Fibroblast of lung (primary cell): ENCODE results near the gene PGAP3. TPM values are rescaled to one million over a fixed set of nuclear protein-coding genes. Genes with fewer than 3 reads are reported as not detected.

Source experiments
- DNase-seq, 2 donors: peaks; one replicate each; pipeline versions ENCODE4 v3.0.0 to v3.0.0-alpha.2; 2010; ENCODE audit warnings: low read depth in 2 of 2
- H2AFZ ChIP-seq: 2 replicates; pipeline ENCODE4 v1.5.1; 2012; ENCODE audit warnings: low read length, control low read depth, inconsistent platforms
- H3K27ac ChIP-seq: 2 replicates; pipeline ENCODE4 v1.5.1; 2011; ENCODE audit warnings: low read length, control low read depth; ENCODE audit not compliant: insufficient read depth
- H3K27me3 ChIP-seq: 2 replicates; pipeline ENCODE4 v1.5.1; 2011; ENCODE audit warnings: mild to moderate bottlenecking, low read length; ENCODE audit not compliant: control insufficient read depth, insufficient read depth
- H3K36me3 ChIP-seq: 2 replicates; pipeline ENCODE4 v1.5.1; 2011; ENCODE audit warnings: low read length; ENCODE audit not compliant: control insufficient read depth, insufficient read depth
- H3K4me1 ChIP-seq: 2 replicates; pipeline ENCODE4 v1.5.1; 2011; ENCODE audit warnings: low read length; ENCODE audit not compliant: control insufficient read depth, insufficient read depth; ENCODE audit errors: extremely low read depth
- H3K4me2 ChIP-seq: 2 replicates; pipeline ENCODE4 v1.5.1; 2011; ENCODE audit warnings: low read length, control low read depth; ENCODE audit not compliant: insufficient read depth; ENCODE audit errors: extremely low read depth
- H3K4me3 ChIP-seq, 4 experiments: fragments of 200-600 bp in 1 of 4; sonication (generic) in 1 of 4; replicated peaks in 1 of 4; 2 replicates each; pipeline ENCODE4 v1.5.1; 2011 to 2016; ENCODE audit warnings: low read length in 4 of 4, low read depth in 3 of 4, mild to moderate bottlenecking in 3 of 4, control low read depth in 2 of 4, inconsistent platforms in 1 of 4, mixed read lengths in 1 of 4; ENCODE audit not compliant: insufficient read depth in 1 of 4; ENCODE audit errors: control extremely low read depth in 1 of 4
- H3K79me2 ChIP-seq: 2 replicates; pipeline ENCODE4 v1.5.1; 2012; ENCODE audit warnings: mild to moderate bottlenecking, low read length, inconsistent platforms; ENCODE audit not compliant: control insufficient read depth, insufficient read depth
- H3K9ac ChIP-seq: 2 replicates; pipeline ENCODE4 v1.5.1; 2011; ENCODE audit warnings: mild to moderate bottlenecking, low read length, control low read depth; ENCODE audit not compliant: insufficient read depth
- H3K9me3 ChIP-seq: 2 replicates; pipeline ENCODE4 v1.5.1; 2012; ENCODE audit warnings: low read depth, low read length; ENCODE audit not compliant: control insufficient read depth, insufficient read depth
- H4K20me1 ChIP-seq: 2 replicates; pipeline ENCODE4 v1.5.1; 2011; ENCODE audit warnings: low read length; ENCODE audit not compliant: control insufficient read depth, insufficient read depth; ENCODE audit errors: extremely low read depth
- CTCF ChIP-seq, 2 donors: IDR thresholded peaks in 1 of 2; conservative IDR thresholded peaks in 1 of 2; 1 replicate in 1 of 2; 2 replicates in 1 of 2; pipeline ENCODE4 v1.5.1; 2011 to 2012; ENCODE audit warnings: low read length in 2 of 2, control low read depth in 1 of 2, inconsistent platforms in 1 of 2, low read depth in 1 of 2, mild to moderate bottlenecking in 1 of 2
- EZH2 ChIP-seq: IDR thresholded peaks from 2 replicates; pipeline ENCODE4 v1.5.1; 2012; ENCODE audit warnings: low read length, control low read depth, mild to moderate bottlenecking; ENCODE audit errors: missing control alignments
- polyA plus RNA-seq, 2 donors: library from polyadenylated mRNA; depleted of rRNA in 1 of 2; stranded (reverse) in 1 of 2; unstranded in 1 of 2; fragments of >200 nt; gene quantifications; 2 replicates each; pipeline ENCODE4 v1.2.1, GENCODE V29; 2011 to 2012; ENCODE audit warnings: missing spikeins in 1 of 2
- total RNA-seq: library from RNA; depleted of rRNA; stranded (reverse); fragments of >200 nt; gene quantifications from 2 replicates; pipeline ENCODE4 v1.2.1, GENCODE V29; 2014

PGAP3 gene
- total and polyA plus RNA-seq, 2 donors (not counting 1 experiment from before 2014, with no cell fraction given): 7.9 to 8.8 TPM

GRCh38 chr17:39665642-39666224, 22.1 kb downstream of the PGAP3 start:
- DNase-seq: no peak
- H3K36me3 ChIP-seq: peaks cover 8% of the 10 kb centered on the region
- H4K20me1 ChIP-seq: no peaks in the 10 kb centered on the region
- H3K9ac ChIP-seq: no peak overlapping the region
- peaks cover 2% of the 10 kb centered on the region for H3K4me1 ChIP-seq
- no peaks in the 10 kb centered on the region for H3K9me3 ChIP-seq
- H2AFZ ChIP-seq: no peak overlapping the region
- TF ChIP-seq EZH2 (no peak), CTCF (conservative IDR thresholded peaks at IDR 0.05 in 1 of 2, IDR thresholded peaks at IDR 0.05 in 1 of 2; ENCODE audit: low read depth in 1 of 2, low read length in 2 of 2) (no peak)
- H3K27ac ChIP-seq: no peak overlapping the region
- no peak overlapping the region for H3K4me3 ChIP-seq
- H3K4me2 ChIP-seq: no peak overlapping the region
- peaks cover 26% of the 10 kb centered on the region for H3K27me3 ChIP-seq
- H3K79me2 ChIP-seq: no peaks in the 10 kb centered on the region

GRCh38 chr17:39664581-39665561, 23.0 kb downstream of the PGAP3 start, which contains the start of gene TCAP:
Gene TCAP (plus strand): TSS chr17:39665349. CDS start chr17:39665360, 11 bp downstream.
- no peak within 1 kb of the TSS for H3K4me2 ChIP-seq
- no peaks in the 10 kb centered on the region for H3K9me3 ChIP-seq
- no peaks in the 10 kb centered on the region for H4K20me1 ChIP-seq
- no peak within 1 kb of the TSS for H3K9ac ChIP-seq
- H3K79me2 ChIP-seq: no peaks in the 10 kb centered on the region
- DNase-seq: no peak
- H3K36me3 ChIP-seq: peaks cover 10% of the 10 kb centered on the region
- H3K27me3 ChIP-seq: peaks cover 23% of the 10 kb centered on the region
- H2AFZ ChIP-seq: no peak within 1 kb of the TSS
- H3K4me1 ChIP-seq: peaks cover 2% of the 10 kb centered on the region
- no peak for TF ChIP-seq CTCF (conservative IDR thresholded peaks at IDR 0.05 in 1 of 2, IDR thresholded peaks at IDR 0.05 in 1 of 2; ENCODE audit: low read depth in 1 of 2, low read length in 2 of 2)
- no peak for TF ChIP-seq EZH2
- H3K4me3 ChIP-seq: no peak within 1 kb of the TSS
- no peak within 1 kb of the TSS for H3K27ac ChIP-seq
